Coronary artery (tissue), 2 donors: ENCODE measurements around the gene IL31RA.

Experiments
- DNase-seq: peaks from one replicate; pipeline ENCODE4 v3.0.0-alpha.2; 2017; ENCODE audit warnings: low spot score
- H3K27ac ChIP-seq, 2 donors: fragments of 200-600 bp; sonication (generic); one replicate each; pipeline ENCODE4 v1.5.1; 2016 to 2019
- H3K4me3 ChIP-seq: fragments of 200-600 bp; sonication (generic); 2 replicates; pipeline ENCODE4 v1.5.1; 2016; ENCODE audit warnings: mild to moderate bottlenecking, moderate library complexity
- TF ChIP-seq, protein P1 (sequence below): fragments of 200-600 bp; sonication (generic); IDR thresholded peaks from one replicate; pipeline ENCODE4 v1.5.1; 2019; ENCODE audit warnings: antibody characterized with exemption

Gene IL31RA

DNA sequence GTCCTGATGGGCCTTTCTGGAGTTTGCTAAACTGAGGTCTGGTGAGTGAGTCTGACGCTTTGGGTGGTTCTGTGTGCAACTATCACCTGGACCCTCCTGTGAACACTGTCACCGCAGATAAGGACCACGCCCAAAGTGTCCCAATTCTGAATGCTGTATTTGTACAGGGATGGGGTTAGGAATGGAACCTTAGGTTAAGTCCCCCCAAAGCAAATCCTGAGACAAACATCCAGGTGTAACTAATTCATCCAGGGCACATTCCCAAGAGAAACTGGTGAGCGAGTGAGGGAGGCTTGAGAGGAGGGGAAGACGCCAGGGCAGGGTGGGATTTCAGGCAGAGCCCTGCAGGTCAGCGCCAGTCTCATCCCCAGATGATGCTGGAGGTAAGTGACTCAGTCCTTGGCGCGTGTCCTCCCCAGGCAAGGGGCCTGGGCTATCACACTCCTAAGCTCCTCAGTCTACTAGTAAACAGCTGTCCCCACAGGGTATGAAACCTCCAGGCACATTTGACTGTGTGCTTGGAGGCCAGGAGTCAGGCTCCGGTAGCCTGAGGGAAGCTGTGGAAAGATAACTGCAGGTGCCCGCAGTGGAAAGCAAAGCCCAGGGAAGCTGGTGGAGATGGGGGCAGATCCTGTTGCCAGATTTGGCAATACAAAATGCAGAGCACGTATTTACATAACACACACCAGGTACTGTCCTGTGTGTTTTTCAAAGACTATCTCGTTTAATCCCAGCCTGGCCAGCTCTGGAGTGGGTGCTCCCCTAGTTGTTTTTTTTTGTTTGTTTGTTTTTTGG, 76.9 kb downstream of the IL31RA start:
- peak; percentile 55 for DNase-seq
- no peak overlapping the region for H3K27ac ChIP-seq
- TF ChIP-seq, protein P1, sequence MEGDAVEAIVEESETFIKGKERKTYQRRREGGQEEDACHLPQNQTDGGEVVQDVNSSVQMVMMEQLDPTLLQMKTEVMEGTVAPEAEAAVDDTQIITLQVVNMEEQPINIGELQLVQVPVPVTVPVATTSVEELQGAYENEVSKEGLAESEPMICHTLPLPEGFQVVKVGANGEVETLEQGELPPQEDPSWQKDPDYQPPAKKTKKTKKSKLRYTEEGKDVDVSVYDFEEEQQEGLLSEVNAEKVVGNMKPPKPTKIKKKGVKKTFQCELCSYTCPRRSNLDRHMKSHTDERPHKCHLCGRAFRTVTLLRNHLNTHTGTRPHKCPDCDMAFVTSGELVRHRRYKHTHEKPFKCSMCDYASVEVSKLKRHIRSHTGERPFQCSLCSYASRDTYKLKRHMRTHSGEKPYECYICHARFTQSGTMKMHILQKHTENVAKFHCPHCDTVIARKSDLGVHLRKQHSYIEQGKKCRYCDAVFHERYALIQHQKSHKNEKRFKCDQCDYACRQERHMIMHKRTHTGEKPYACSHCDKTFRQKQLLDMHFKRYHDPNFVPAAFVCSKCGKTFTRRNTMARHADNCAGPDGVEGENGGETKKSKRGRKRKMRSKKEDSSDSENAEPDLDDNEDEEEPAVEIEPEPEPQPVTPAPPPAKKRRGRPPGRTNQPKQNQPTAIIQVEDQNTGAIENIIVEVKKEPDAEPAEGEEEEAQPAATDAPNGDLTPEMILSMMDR = no peak

DNA sequence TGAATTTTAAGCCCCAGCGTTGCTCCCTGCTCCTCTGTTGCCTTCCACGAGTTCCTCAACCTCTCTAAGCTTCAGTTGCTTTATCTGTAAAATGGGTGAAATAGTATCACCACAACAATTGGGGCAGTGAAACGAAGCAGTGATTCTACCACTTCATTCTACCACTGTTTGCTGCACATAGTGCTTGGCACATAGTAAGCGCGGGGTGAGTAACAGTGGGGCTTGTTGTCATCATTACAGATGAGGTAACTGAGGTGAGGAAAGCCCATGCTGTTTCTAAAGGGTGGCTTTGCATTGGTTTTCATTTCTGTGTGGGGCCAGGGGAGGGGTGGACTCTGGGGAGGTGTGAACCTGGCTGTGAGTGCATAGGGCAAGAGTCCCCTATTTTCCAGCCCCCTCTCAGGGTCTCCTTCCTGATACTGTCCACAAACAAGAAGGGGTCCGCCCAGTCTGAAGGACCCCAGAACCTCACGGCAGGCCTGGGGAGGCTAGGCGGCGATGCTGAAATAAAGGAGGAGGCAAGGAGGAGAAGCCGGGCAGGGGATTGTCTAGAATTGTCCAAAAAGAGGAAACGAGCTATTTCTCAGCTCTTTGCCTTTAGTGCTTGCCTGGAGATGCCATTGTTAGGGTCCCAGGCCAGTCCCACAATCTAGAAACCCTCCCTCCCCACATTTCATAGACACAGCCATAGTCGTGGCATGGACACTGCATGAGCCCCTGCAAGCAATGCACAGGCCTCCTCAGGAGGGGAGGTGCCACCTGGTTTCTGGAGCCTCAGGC, 78.1 kb downstream of the IL31RA start:
- TF ChIP-seq, protein P1 = no peak
- peak; percentile 33 for DNase-seq
- Histone ChIP-seq H3K4me3 (no peak overlapping the region), H3K27ac (no peak overlapping the region)

More for the DNA sequence above, 76.9 kb downstream of the IL31RA start:
- no peak overlapping the region for H3K4me3 ChIP-seq

DNA sequence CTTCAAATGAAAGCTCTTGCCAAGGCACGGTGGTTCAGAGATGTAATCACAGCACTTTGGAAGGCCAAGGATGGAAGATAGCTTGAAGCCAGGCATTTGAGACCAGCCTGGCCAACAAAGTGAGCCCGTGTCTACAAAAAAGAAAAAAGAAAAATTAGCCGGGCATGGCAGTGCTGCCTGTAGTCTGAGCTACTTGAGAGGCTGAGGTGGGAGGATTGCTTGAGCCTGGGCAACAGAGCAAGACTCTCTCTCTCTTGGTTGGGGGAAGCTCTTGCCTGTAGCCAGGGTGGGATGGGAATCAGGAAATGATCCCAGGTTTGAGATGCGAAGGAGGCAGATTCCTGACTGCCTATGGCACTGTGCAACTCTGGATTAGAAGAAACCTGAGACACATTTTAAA, 81.5 kb downstream of the IL31RA start:
- Histone ChIP-seq H3K4me3 (no peak overlapping the region), H3K27ac (no peak overlapping the region)
- DNase-seq = peak; percentile 55
- TF ChIP-seq, protein P1 = no peak

DNA sequence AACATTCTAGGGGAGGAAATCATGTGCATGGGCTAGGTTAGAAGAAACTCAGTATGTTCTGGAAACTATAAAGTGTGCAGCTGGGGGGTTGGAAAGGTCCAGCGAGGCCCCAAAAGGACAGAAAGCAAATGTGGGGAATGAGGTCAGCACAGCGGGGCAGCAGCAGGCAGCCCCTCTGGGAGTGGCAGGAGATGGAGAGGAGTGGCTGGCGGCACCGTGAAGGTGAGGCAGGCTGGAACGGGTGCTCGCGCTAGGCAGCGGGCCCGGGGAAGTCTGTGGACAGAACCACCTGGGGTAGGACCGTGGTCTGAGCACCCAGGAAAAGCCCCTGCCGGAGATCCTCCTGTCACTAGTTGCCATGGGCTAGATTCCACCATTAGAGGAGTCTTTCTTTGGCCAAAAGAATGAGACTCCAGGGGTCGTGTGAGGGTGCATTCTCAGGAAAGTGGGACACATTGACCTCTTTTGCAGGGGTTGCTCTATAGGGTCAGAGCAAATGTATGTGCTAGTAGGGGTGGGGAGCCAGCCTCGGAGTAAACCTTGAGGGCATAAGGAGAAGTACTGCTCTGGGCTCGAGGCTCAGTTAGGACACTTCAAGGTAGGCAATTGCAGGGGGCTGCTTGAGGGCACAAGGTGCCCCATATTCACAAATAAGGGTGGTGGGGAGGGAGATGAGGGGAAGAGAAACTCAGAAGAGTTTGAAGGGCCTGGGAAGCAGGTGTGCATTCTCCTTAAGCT, 82.4 kb downstream of the IL31RA start:
- TF ChIP-seq, protein P1 = no peak
- no peak overlapping the region for H3K4me3 ChIP-seq
- DNase-seq = peak; percentile 52
- no peak overlapping the region for H3K27ac ChIP-seq

DNA sequence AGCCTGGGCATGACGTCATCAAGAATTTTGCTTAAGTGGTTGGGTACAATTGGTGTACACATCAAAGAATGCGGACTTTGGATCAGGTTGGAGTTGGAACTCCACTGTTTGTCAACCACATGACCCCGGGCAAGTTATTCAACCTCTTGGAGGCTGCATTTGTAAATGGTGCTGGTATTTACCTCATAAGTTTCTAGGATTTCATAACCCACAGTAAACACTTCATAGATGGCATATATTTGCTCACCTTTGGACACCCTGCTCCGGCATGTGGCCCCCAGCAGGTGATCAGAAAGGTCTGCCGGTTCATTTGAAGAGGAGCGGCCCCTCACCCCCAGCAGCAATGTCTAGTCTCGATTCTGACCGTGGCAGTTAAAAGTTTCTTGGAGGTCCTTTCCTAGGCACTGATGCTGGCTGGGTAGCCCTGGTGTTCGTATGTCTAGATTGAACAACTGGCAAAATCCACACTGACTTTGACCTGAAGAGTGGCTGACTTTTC, 83.0 kb downstream of the IL31RA start:
- Histone ChIP-seq H3K27ac (no peak overlapping the region), H3K4me3 (no peak overlapping the region)
- DNase-seq = peak; percentile 54
- TF ChIP-seq, protein P1 = no peak

DNA sequence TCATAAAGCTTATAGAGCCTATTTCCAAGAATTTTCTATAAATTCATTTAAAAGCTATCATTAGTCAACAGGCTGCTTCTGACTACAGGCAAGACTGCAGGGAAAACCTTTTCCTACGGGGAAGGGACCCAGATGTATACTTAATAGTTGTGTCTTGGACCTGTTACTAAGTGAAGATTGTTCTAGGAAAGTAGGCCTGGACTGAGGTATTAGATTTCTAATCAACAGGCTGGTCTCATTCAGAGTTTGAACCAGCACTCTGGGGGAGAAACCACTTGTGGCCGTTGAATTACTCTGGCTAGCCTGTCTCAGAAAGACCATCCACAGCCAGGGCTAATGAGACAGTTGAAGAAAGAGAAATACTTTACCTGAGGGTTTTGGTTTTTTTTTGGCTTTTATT, 83.6 kb downstream of the IL31RA start:
- TF ChIP-seq, protein P1 = no peak
- DNase-seq = no peak
- no peak overlapping the region for H3K4me3 ChIP-seq
- H3K27ac ChIP-seq = no peak overlapping the region
